Fibroblast of the aortic adventitia (primary cell): Measurements from ENCODE around the gene LIMK2. TPM values are rescaled to one million over a fixed set of nuclear protein-coding genes. Genes with fewer than 3 reads are reported as not detected.
"Not testable (repeated sequence)": the region's sequence is repeated elsewhere in the genome, so short reads cannot be mapped to it uniquely, and the experiment has no call there.

Source experiments
- DNase-seq: peaks from one replicate; pipeline ENCODE4 v3.0.0-alpha.2; 2010; ENCODE audit warnings: low read depth
- H3K4me3 ChIP-seq: 2 replicates; pipeline ENCODE4 v1.5.1; 2011; ENCODE audit warnings: low read depth, mild to moderate bottlenecking, control low read depth, low read length, moderate library complexity
- CTCF ChIP-seq: IDR thresholded peaks from 2 replicates; pipeline ENCODE4 v1.5.1; 2011; ENCODE audit warnings: mild to moderate bottlenecking, low read length, control low read depth, inconsistent platforms; ENCODE audit not compliant: insufficient read depth
- total RNA-seq: library from RNA; depleted of rRNA; stranded (reverse); fragments of >200 nt; gene quantifications from 2 replicates; pipeline ENCODE4 v1.2.3, GENCODE V29; 2012; ENCODE audit warnings: low replicate concordance

Gene LIMK2
- total RNA-seq, 1 donor, result 10.0 TPM

- DNase-seq, result no peak
- no peak for TF ChIP-seq CTCF
- H3K4me3 ChIP-seq, result no peak overlapping the region
Observed at GRCh38 chr22:31221084-31221483, 9.0 kb downstream of the LIMK2 start.

GRCh38 chr22:31222736-31223135, 10.6 kb downstream of the LIMK2 start:
- H3K4me3 ChIP-seq, result no peak overlapping the region
- no peak for TF ChIP-seq CTCF
- no peak for DNase-seq

- no peak overlapping the region for H3K4me3 ChIP-seq
- no peak for TF ChIP-seq CTCF
- DNase-seq, result no peak
Observed at GRCh38 chr22:31223786-31224191, 11.7 kb downstream of the LIMK2 start.

GRCh38 chr22:31224691-31225090, 12.6 kb downstream of the LIMK2 start:
- DNase-seq, H3K4me3 ChIP-seq: not testable (repeated sequence)

GRCh38 chr22:31227186-31227585, 15.1 kb downstream of the LIMK2 start:
- TF ChIP-seq CTCF, result no peak
- no peak for DNase-seq
- H3K4me3 ChIP-seq, result no peak overlapping the region

- no peak overlapping the region for H3K4me3 ChIP-seq
- no peak for TF ChIP-seq CTCF
- peak; percentile 67 for DNase-seq
Observed at GRCh38 chr22:31229402-31230079, 17.4 kb downstream of the LIMK2 start.

GRCh38 chr22:31230155-31230870, 18.2 kb downstream of the LIMK2 start:
- no peak overlapping the region for H3K4me3 ChIP-seq
- DNase-seq, result peak; percentile 54
- TF ChIP-seq CTCF, result no peak
